Gastrocnemius medialis (tissue), 4 donors: Measurements from ENCODE around the gene ADCY1. TPM values are rescaled to one million over a fixed set of nuclear protein-coding genes. Genes with fewer than 3 reads are reported as not detected.

ENCODE experiments used
- ATAC-seq, 2 donors: fragments of 150-250 bp; one replicate each; pipeline ENCODE4 v1.9.1; 2016
- DNase-seq, 2 donors: peaks; one replicate each; pipeline ENCODE4 v3.0.0-alpha.2; 2019
- H3K27ac ChIP-seq, 4 donors: fragments of 200-600 bp; sonication (generic); 1 replicate in 1 of 4; 2 replicates in 3 of 4; pipeline ENCODE4 v1.5.1; 2016 to 2018; ENCODE audit warnings: mild to moderate bottlenecking in 2 of 4, moderate library complexity in 1 of 4
- H3K27me3 ChIP-seq, 3 donors: fragments of 200-600 bp; sonication (generic) in 2 of 3; 1 replicate in 1 of 3; 2 replicates in 2 of 3; pipeline versions ENCODE4 v1.5.1 to v1.6.0; 2016 to 2019; ENCODE audit warnings: mild to moderate bottlenecking in 1 of 3, moderate library complexity in 1 of 3
- H3K36me3 ChIP-seq, 2 donors: fragments of 200-600 bp; sonication (generic) in 1 of 2; one replicate each; pipeline ENCODE4 v1.5.1; 2017 to 2018
- H3K4me1 ChIP-seq, 2 donors: fragments of 200-600 bp; sonication (generic) in 1 of 2; one replicate each; pipeline ENCODE4 v1.5.1; 2016 to 2017; ENCODE audit warnings: mild to moderate bottlenecking in 2 of 2
- H3K4me3 ChIP-seq, 4 donors: fragments of 200-600 bp; sonication (generic) in 3 of 4; 1 replicate in 1 of 4; 2 replicates in 3 of 4; pipeline ENCODE4 v1.5.1; 2016 to 2019; ENCODE audit warnings: mild to moderate bottlenecking in 2 of 4
- H3K9me3 ChIP-seq, 3 donors: fragments of 200-600 bp; sonication (generic) in 2 of 3; 1 replicate in 1 of 3; 2 replicates in 2 of 3; pipeline ENCODE4 v1.5.1; 2016 to 2019
- CTCF ChIP-seq, 5 experiments: fragments of 450-650 bp in 3 of 5; fragments of 200-600 bp in 2 of 5; sonication (generic) in 2 of 5; IDR thresholded peaks in 4 of 5; conservative IDR thresholded peaks in 1 of 5; 1 replicate in 4 of 5; 2 replicates in 1 of 5; pipeline ENCODE4 v1.5.1; 2016 to 2019; ENCODE audit warnings: antibody characterized with exemption in 5 of 5, mild to moderate bottlenecking in 3 of 5, moderate library complexity in 3 of 5
- POLR2A ChIP-seq, 2 donors: fragments of 450-650 bp; IDR thresholded peaks; one replicate each; pipeline ENCODE4 v1.6.1; 2017; ENCODE audit warnings: antibody characterized with exemption in 2 of 2, mild to moderate bottlenecking in 2 of 2, moderate library complexity in 2 of 2
- in situ Hi-C, 4 donors: fragments of 200-750 bp; cut with MboI; loops; one replicate each; pipeline versions ENCODE4 v1.15.0 to v1.8.0; 2017; ENCODE audit warnings: low sequenced_read_pairs in 4 of 4
- intact Hi-C: fragments of 100-400 bp; cut with DNase I; formaldehyde crosslinking; loops from one replicate; pipeline ENCODE4 v1.15.1; 2023; ENCODE audit warnings: low total_unique reads
- total RNA-seq, 4 donors: library from RNA; depleted of rRNA; stranded (reverse); fragments of >200 nt; gene quantifications; one replicate each; pipeline versions ENCODE4 v1.1.0 to v1.2.3, GENCODE V29; 2016

The ADCY1 gene
- total RNA-seq, 4 donors from 2014 or later = 0.42 to 3.5 (median 1.4) TPM

- in situ Hi-C loops = no loop called here
These were observed 71.2 kb downstream of the ADCY1 start for GRCh38 chr7:45645141-45645969.

GRCh38 chr7:45646207-45646821 is 72.1 kb downstream of the ADCY1 start:
- no peak for TF ChIP-seq POLR2A (IDR thresholded peaks at IDR 0.05)
- TF ChIP-seq CTCF (IDR thresholded peaks at IDR 0.05 in 4 of 5, conservative IDR thresholded peaks at IDR 0.05 in 1 of 5) = no peak
- in situ Hi-C loops (no loop called here), intact Hi-C loops (no loop called here)
- Histone ChIP-seq H3K9me3 (no peaks in the 10 kb centered on the region), H3K27ac (no peak overlapping the region), H3K27me3 (no peaks in the 10 kb centered on the region), H3K4me3 (no peak overlapping the region), H3K36me3 (no peaks in the 10 kb centered on the region), H3K4me1 (peaks cover 0 to 3% of the 10 kb centered on the region in 2 donors)
- no peak for ATAC-seq
- no peak for DNase-seq

More at GRCh38 chr7:45645141-45645969, 71.2 kb downstream of the ADCY1 start:
- no peaks in the 10 kb centered on the region for H3K36me3 ChIP-seq
- H3K27me3 ChIP-seq = no peaks in the 10 kb centered on the region
- no peak overlapping the region for H3K27ac ChIP-seq
- intact Hi-C loops = no loop called here
- peaks cover 0 to 3% of the 10 kb centered on the region in 2 donors for H3K4me1 ChIP-seq
- ATAC-seq = no peak
- no peaks in the 10 kb centered on the region for H3K9me3 ChIP-seq
- TF ChIP-seq POLR2A (IDR thresholded peaks at IDR 0.05) = no peak
- TF ChIP-seq CTCF (IDR thresholded peaks at IDR 0.05 in 4 of 5, conservative IDR thresholded peaks at IDR 0.05 in 1 of 5) = no peak
- no peak overlapping the region for H3K4me3 ChIP-seq
- no peak for DNase-seq

- Histone ChIP-seq H3K4me1 (peaks cover 0 to 3% of the 10 kb centered on the region in 2 donors), H3K27ac (no peak overlapping the region), H3K27me3 (no peaks in the 10 kb centered on the region), H3K4me3 (no peak overlapping the region), H3K36me3 (no peaks in the 10 kb centered on the region), H3K9me3 (no peaks in the 10 kb centered on the region)
- in situ Hi-C loops = no loop called here
- ATAC-seq = no peak
- intact Hi-C loops = no loop called here
- no peak for DNase-seq
- TF ChIP-seq CTCF (IDR thresholded peaks at IDR 0.05 in 4 of 5, conservative IDR thresholded peaks at IDR 0.05 in 1 of 5) (no peak), POLR2A (IDR thresholded peaks at IDR 0.05) (no peak)
These were observed 73.0 kb downstream of the ADCY1 start for GRCh38 chr7:45646996-45647825.

- Histone ChIP-seq H3K4me3 (no peak overlapping the region), H3K9me3 (no peaks in the 10 kb centered on the region), H3K27me3 (no peaks in the 10 kb centered on the region), H3K27ac (no peak overlapping the region), H3K4me1 (peaks cover 0 to 3% of the 10 kb centered on the region in 2 donors), H3K36me3 (no peaks in the 10 kb centered on the region)
- intact Hi-C loops = no loop called here
- TF ChIP-seq POLR2A (IDR thresholded peaks at IDR 0.05) (no peak), CTCF (IDR thresholded peaks at IDR 0.05 in 4 of 5, conservative IDR thresholded peaks at IDR 0.05 in 1 of 5) (no peak)
- ATAC-seq (no peak), DNase-seq (no peak)
- in situ Hi-C loops = no loop called here
These were observed 74.0 kb downstream of the ADCY1 start for GRCh38 chr7:45647967-45648670.
